GM21381 (cell line): ENCODE data around the gene C1QB.
"Not testable (repeated sequence)": the region's sequence is repeated elsewhere in the genome, so short reads cannot be mapped to it uniquely, and the experiment has no call there.

Source experiments
- ATAC-seq: cut with Tn5 transposase; IDR thresholded peaks from one replicate; pipeline ENCODE4 v1.9.1; 2021; ENCODE audit warnings: mild to moderate bottlenecking, moderate library complexity; ENCODE audit not compliant: unreplicated experiment

C1QB gene

DNA sequence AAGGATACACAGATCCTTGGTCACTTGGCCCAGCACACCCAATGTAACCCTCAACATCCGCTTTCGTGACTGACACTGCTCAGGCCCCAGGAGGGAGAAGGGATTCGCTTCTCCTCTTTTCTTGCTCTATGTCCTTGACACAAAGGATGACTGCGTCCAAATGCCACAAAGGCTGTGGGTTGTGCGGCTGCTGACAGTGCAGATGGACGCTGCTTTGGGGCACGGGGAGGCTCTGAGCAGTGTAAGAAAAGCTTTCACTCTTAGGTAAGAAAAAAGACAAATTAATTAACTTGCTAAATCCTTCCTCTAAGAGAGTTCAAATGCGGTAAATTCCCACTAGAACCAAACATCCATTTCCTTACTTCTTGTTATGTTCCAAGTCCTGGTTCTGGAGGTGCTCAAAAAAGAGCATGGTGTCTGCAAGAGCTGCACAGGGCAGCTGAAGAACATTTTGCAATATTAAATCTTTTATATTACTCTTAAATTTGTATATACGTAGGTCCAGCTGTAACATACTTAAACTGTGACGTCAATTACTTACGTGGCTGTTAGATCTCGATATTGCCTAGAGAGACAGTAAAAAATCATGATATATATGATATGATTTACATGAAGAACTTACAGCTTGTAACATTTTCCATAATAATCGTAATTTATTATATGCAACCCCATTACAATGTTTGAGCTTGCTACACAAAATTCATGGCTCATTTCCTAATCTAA lies 38.2 kb downstream of the C1QB start:
- no peak for ATAC-seq

DNA sequence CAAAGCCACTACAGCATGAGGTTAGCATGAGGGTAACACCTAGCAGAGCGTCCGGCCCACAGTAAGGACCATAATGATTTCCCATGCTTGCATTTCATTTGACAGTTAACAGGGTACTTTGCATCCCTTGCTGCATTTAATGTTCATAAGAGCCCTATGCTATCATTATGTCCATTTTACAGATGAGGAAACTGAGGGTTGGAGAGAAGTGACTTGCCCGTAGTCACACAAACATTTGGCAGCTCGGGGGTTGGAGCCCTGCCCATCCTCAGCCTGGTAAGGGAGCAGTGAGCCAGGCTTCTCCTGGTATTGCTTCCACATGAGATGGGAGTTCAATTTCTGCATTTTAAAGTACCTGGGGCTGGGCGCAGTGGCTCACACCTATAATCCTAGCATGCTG lies 41.1 kb downstream of the C1QB start:
- ATAC-seq, result no peak

DNA sequence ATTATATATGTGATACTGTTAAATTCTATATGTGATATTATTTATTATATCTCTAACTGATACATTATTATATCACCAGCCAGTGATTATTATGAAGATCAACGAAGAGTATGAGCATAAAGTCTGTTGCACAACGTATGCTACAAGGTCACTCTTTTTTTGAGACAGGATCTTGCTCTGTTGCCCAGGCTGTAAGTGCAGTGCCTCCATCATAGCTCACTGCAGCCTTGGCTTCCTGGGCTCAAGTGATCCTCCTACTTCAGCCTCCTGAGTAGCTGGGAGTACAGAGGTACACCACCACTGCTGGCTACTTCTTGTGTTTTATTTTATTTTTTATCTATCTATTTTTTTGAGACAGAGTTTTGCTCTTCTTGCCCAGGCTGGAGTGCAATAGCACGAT lies 43.6 kb downstream of the C1QB start:
- no peak for ATAC-seq

DNA sequence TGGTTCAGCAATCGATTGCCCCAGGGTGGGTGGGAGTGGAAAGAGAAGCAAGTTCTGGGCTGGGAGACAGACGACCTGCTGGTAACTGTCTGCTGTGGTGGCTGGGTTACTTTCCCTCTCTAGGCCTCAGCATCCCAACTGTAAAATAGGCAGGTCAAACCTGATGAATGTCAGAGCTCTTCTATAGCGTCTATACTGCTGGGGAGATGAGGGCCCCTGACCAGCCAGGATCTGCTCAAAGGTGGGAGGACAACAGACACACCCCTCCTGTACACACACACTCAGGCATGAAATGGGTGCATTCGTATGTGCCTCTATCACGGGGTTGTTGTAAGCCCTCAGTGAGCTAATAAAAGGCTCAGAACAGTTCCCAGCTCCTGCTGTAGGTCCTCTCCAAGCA lies 44.9 kb downstream of the C1QB start:
- ATAC-seq, result no peak

DNA sequence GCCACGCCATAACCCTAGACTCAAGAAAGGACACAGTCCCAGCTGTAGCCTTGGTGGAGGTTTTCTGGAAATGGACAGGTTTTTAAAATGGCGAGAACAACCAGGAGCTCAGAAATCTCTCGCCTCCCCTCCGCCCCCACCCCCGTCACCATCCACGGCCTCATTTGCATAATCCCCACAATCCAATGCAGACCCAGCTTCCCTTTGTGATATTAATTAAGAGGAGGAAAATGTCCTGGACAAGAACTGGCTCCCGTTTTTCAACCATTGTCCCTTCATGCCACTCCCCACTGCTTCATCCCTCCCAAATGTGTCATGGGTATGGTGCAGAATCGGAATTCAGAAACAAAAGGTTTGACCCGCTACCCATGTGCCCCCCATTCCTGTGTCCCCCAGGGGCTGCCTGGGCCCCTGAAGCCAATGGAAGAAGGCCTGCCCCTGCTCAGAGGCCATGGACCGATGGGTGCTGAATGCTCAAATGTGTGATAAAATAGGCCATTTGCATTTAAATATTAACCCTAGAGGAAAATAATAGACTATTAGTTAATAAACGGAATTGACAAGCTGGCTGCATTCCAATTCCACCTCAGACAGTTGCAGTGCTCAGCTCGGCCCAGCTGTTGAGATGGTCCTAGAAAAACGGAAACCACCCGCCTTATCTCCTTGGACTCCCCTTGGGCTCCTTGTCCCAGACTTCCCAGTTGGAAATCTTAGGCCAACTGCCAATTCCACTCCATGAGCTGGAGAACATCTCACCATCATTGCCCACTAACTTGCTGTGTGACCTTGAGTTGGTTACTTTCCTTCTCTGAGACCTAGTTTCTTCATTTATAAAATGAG lies 46.9 kb downstream of the C1QB start:
- no peak for ATAC-seq

DNA sequence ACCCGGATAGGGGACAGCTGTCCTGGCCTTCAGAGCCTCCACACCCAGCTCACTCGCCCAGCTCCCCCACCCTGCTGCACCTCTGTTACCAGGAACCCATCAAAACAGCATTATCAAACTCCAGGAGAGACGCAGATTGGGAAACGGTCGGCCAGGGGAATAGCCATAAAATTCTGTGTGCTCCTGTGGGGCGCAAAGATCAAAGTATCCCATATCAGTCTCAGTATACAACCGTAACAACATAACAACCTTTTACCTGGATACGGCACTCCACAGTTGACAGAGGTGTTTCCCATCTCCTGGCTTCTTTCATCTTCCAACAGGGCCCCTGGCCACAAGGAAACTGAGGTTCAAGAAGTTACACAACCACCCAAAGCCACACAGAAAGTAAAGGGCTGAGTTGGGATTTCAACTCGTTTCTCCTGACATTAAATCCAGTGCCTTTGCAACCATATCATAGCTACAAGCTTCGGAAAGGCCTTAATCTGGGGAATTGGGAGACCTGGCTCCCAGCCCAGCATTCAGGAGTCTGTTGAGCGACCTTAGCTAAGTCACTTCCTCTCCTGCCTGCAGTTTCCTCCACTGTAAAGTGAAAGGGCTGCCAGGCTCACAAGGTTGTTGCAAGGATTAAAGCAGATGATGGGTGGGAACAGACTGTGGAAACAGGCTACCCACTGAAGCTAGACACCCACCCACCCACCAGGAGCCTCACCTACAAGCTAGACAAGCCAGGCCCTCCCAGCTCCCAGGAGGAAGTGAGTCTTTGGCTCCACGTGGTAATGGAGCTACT lies 49.5 kb downstream of the C1QB start:
- no peak for ATAC-seq

DNA sequence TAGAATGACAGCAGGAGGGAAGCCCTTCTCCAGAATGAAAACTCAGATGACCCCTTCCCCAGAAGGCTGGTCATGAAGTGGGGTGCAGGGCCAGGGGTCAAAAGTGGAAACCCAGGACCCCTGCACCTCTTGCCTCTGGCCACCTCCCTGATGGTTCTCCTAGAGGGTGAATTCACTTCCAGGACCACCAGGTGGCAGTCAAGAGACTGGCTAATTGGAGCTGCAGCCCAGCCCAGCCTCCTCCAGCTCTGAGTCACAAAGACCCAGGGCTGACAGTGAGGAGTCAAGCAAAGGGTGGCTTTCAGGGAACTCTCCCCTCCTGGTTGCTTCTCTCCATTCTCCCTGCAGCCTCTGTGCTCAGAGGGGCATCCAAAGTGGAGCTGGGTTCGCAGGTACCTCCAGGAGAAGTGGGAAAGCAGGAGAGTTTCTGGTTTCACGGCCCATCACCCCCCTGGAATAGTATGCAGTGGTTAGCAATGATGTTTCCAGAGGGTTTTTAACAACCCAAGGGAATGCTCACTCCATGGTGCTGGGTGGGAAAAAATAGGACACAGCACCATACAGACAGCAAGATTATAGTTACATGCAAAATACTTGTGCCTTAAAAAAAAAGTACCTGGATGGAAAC lies 51.5 kb downstream of the C1QB start:
- no peak for ATAC-seq

DNA sequence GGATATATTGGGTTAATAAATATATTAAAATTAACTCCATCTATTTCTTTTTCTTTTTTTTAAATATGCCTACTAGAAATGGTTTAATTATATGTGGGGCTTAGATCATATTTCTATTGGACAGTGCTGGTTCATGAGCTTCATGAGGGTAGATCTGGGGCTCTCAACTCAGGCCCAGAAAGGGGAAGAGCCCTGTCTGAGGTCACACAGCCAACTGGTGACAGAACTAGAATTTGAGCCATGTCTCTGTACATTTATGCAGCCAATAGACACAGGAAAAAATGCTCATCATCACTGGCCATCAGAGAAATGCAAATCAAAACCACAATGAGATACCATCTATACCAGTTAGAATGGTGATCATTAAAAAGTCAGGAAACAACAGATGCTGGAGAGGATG lies 52.5 kb downstream of the C1QB start:
- ATAC-seq, result no peak

DNA sequence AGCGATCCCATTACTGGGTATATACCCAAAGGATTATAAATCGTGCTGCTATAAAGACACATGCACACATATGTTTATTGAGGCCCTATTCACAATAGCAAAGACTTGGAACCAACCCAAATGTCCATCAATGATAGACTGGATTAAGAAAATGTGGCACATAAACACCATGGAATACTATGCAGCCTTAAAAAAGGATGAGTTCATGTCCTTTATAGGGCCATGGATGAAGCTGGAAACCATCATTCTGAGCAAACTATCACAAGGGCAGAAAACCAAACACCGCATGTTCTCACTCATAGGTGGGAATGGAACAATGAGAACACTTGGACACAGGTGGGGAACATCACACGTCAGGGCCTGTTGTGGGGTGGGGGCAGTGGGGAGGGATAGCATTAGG lies 53.1 kb downstream of the C1QB start:
- ATAC-seq, result not testable (repeated sequence)

DNA sequence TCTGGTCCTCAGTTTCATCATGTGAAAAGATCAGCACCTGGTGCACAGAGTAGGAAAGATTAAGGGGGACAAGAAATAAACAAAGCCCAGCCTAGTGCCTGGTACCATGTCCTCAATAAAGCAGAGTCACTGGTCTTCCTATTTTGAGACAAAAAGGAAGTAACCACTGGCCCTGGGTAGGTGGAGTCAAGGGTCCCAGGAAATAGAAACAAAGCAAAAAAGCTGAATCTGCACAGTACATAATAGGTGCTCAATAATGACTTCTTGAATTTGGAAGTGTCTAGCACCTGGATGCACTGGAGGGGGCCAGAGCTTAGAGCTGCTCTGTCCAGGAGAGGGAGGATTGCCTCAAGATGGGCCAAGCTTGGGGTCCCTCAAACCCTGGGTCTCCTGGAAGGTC lies 55.7 kb downstream of the C1QB start:
- no peak for ATAC-seq

DNA sequence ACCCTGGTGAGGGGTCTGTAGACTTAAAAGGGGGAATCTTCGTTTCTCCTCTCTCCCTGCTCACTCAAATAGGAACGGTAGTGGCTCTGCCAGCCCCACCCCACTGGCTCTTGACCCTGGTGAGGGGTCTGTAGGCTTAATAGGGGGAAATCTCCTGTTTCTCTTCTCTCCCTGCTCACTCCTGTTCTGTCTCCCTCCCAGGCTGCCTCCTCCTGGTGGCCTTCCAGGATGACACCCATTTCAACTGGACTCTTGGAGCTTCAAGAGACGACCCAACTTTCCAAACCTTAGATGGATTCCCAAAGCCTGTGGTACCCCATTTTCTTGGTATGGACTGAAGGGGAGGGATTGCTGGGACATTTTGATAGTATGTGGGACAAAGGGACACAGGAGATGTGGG lies 56.2 kb downstream of the C1QB start:
- no peak for ATAC-seq

DNA sequence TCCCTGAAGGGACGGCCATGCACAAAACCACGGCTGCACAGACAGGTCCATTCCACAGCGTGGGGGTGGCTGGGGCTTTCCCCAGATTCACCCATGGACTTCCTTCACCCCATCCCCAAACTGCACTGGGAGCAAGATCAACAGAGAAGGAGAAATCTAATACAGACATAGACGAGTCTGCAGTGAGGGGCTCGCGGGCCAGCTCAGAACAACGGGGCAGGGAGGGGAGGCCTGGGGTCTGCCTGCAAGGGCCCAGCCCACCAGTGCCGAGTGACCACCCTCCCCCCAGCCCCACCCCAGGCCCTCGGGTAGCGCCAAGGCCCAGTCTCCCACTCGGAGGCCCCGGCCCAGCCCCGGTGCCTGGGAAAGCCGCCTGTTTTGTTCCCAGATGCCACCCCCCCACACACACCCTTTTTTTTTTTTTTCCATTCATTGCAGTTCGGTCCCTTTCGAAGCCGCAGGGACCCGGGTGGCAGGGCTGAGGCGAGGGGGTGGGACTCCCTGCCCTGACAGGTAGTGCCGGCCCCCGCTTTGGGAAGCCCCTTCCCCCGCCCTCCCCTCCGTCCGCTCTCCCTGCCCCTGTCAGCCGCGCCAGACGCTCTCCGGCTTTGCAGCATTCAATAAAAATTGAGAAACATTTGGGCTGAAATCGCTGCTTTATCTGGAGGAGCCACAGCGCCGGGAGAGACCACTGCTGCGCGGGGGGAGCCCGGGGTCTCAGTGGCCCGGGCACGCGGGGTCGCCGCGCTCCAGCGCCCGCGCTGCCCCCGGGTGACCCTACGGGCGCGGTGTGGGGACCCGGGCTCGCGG lies 57.1 kb downstream of the C1QB start:
- no peak for ATAC-seq

DNA sequence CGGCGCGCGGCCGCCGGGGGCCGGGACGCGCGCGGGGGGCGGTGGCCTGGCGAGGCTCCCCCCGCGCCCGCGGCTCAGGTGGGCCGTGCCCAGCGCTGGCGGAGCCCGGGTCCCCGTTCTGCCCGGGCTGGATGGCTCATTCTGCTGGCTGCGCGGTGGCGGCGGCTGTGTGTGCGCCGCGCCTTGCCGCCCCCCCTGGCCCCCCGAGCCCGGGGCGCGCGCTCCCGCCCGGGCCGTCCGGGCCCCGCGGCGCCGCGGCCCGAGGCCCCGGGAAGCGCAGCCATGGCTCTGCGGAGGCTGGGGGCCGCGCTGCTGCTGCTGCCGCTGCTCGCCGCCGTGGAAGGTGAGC lies 57.6 kb downstream of the C1QB start, which contains the start of gene EPHB2:
Gene EPHB2 (plus strand): TSS at position 139 of the 349 bp plus-strand sequence. CDS start 144 bp downstream, at position 283.
- no peak for ATAC-seq

DNA sequence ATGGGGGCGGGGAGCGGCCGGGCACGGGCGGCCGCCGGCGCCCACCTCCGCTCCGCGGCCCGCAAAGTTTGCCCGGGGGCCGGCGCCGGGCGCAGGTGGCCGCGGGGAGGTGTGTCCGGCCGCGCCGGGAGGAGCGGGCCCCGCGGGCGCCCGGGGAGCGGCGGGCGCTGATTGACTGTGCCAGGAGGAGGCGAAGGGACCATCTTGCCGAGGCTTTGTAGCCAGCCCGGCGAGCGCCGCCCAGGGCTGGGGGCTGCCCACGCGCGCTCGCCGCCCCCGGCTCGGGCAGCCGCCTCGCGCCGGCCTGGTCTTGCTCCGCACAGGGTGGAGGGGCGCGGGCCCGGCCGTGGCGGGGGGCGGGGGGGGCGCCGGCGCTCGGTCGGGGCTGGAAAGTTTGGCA lies 58.0 kb downstream of the C1QB start:
- no peak for ATAC-seq
